ENCODE data around the gene CD244.
"Not testable (repeated sequence)": the region's sequence is repeated elsewhere in the genome, so short reads cannot be mapped to it uniquely, and the experiment has no call there.

Gene CD244

DNA sequence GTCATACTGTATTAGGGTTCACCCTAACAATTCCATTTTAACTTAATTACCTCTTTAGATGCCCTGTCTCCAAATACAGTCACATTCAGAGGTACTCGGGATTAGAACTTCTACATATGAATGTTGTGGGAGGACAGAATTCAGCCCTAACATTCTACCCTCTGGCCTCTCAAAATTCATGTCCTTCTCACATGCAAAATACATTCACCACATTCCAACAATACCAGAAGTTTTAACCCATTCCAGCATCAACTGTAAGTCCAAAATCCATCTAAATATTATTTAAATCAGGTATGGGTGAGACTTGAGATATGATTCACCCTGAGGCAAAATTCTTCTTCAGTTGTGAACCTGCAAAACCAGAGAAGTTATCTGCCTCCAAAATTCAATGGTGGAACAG is 52.2 kb downstream of the CD244 start:
- no peak for DNase-seq (ENCODE audit: low spot score)

DNA sequence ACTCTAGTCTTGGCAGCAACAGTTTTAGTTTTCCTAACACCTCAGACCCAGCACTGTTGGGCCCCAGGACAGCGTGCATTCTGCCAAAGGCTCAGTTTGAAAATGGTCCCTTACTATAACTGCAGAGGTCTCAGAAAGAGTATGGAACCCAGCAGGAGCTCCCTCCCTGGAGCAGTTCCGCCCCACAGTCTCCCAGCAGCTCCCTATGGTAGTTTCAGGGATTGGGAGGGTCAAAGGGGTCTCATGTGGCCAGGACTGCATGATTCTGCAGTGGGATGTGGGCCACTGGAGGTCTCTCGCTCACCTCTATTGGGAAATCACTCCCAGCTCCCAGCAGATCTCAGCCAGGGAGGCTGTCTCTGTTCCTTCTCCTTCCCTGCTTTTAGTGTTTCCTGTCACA is 54.4 kb downstream of the CD244 start:
- DNase-seq (ENCODE audit: low spot score) = no peak

DNA sequence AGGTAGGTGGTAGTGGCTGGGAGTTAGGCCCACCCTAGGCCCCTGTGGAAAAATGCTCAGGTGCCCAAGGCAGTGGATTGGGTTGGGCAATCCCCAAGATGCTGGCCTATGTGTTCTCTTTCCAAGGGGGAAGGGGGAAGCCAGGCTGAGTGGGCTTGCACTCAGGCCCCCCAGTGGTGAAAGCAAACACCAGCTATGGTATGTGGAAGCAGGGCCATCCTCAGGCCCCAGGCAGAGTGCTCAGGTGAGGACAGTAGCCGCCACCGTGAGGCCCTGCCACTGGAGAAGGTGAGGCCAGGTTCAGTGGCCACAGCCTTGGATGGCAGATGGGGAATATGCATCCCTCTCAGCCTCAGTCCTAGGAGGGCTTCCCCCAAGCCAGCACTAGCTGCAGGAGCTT is 54.9 kb downstream of the CD244 start:
- no peak for DNase-seq (ENCODE audit: low spot score)

DNA sequence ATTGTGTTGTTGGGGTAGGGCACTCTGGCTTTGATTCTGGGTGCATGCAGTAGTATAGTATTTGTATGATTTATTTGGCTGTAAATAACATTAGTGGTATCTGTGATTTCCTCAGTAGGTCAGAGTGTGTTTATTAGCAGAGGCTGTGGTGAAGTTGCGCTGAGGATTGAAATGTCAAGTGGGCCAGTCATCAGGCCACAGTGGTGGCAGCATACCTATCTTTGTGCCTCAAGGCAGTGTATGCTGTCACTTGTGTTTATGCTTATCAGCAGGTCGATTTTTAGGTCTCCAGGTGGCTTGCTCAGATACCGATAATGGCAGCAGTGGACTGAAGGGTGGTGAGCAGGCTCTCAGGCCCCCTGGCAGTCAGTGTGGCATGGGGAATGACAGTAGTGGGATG is 55.4 kb downstream of the CD244 start:
- DNase-seq (ENCODE audit: low spot score) = no peak

DNA sequence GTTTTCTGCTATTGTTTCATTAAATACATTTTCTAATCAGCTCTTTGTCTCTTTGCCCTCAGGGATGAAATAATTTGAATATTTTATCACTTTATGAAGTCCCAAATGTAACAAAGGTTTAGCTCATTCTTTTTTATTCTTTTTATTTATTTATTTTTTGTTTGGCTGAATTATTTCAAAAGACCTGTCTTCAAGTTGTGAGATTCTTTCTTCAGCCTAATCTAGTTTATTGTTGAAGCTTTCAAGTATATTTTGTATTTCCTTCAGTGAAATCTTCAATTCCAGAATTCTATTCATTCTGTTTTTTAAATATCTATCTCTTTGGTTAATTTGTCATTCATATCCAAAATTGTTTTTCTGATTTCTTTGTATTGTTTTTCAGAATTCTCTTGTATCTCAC is 55.9 kb downstream of the CD244 start:
- DNase-seq (ENCODE audit: low spot score) = no peak

- DNase-seq (ENCODE audit: low spot score) = no peak
Measured at GRCh38 chr1:160806109-160806665, 56.5 kb downstream of the CD244 start.

GRCh38 chr1:160801836-160802580 is 60.7 kb downstream of the CD244 start:
- no peak for DNase-seq (ENCODE audit: low spot score)

- no peak for DNase-seq (ENCODE audit: low spot score)
Measured at GRCh38 chr1:160800645-160801408, 61.9 kb downstream of the CD244 start.

- no peak for DNase-seq (ENCODE audit: low spot score)
Measured at GRCh38 chr1:160800142-160800541, 62.5 kb downstream of the CD244 start.

- DNase-seq (ENCODE audit: low spot score) = no peak
Measured at GRCh38 chr1:160799641-160800040, 63.0 kb downstream of the CD244 start.

- DNase-seq (ENCODE audit: low spot score) = no peak
Measured at GRCh38 chr1:160798439-160798838, 64.2 kb downstream of the CD244 start.

DNA sequence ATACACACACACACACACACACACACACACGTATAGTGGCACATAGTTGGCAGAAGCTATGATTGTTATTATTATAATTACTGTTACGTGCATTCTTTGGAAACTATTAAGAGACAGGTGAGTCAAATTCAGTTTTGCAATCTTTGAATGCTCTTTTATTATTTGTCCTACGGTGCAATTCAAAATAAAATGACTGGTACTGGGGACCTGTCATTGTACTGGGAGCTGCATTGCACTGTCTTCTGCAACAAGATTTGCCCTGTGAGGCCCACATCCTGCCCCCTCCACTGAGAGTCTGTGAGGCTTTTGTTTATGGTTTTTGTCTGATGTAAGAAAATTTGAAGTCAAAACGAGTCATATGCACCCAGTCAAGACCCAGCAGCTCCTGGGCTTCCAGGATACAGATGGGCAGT is 64.8 kb downstream of the CD244 start:
- no peak for DNase-seq (ENCODE audit: low spot score)

DNA sequence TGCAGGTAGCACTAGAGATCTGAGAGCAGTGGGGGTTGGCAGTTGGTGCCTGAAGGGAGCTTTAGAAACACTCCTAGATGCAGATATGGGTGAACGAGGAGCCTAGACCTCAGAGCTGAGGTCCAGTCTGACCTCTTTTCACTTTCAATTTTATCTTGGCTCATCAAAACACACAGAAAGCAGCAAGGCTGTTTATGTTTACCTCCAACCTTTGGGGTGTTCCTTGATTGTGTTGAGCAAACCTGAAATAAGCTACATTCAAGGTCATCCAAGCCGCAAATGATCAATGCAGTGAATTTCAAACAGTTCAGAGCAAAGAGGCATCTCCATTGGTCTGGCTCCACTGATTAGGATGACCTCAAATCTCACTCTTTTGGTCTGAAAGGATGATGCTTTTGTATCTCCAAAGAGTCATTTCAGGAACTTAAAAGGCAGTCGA is 65.4 kb downstream of the CD244 start:
- no peak for DNase-seq (ENCODE audit: low spot score)

- no peak for DNase-seq (ENCODE audit: low spot score)
Measured at GRCh38 chr1:160795951-160796383, 66.7 kb downstream of the CD244 start, which contains the start of gene LY9. Gene LY9, plus strand, starts transcription at chr1:160796174. Its CDS starts 14 bp downstream, at chr1:160796188.

- DNase-seq (ENCODE audit: low spot score) = no peak
Measured at GRCh38 chr1:160794376-160794775, 68.3 kb downstream of the CD244 start.

- DNase-seq (ENCODE audit: low spot score) = no peak
Measured at GRCh38 chr1:160789702-160790611, 72.7 kb downstream of the CD244 start.

- DNase-seq (ENCODE audit: low spot score) = no peak
Measured at GRCh38 chr1:160789051-160789701, 73.5 kb downstream of the CD244 start.

GRCh38 chr1:160782988-160783765 is 79.5 kb downstream of the CD244 start:
- DNase-seq (ENCODE audit: low spot score) = not testable (repeated sequence)

DNA sequence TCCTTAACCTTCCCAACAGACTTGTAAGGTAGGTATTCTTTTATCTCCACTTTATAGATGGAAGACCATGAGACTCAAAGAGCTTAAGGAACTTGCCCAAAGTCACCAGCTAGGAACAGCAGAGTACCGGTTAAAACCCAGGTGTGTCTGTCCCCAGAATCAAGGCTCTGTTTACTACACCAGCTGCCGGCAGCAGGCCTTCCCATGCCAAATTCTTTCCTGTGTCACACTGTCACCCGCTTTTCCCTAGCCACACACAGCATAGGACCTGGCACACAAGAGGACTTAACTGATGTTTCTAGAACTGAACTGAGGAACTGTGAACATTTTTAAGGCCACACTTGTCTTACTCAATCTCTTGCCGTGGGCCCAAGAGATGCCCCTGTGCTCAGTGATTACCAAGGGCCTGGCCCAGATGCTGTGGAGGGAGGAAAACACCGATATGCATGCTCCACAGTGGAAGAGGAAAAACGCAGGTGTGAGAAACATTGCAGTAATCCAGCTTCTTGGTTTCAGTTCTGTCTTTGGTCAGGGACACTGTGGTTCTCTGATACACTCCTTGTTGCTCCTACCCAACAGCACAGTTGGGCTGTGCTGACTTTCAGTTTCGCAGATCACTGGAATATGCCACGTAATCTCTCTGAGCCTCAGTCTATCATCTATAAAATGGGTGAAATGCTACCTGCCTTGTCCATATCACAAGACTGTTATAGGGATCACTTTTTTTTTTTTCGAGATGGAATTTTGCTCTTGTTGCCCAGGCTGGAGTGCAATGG is 80.6 kb downstream of the CD244 start:
- DNase-seq (ENCODE audit: low spot score) = no peak

Data from kidney tubule cell (primary cell).